Ishikawa (cell line): Measurements from ENCODE around the gene EEIG1.

Experiments used
- CEBPB ChIP-seq: IDR thresholded peaks from 2 replicates; pipeline ENCODE4 v1.6.1; 2012
- CREB1 ChIP-seq: IDR thresholded peaks from 2 replicates; pipeline ENCODE4 v1.6.1; 2012; ENCODE audit warnings: low read depth
- EGR1 ChIP-seq: IDR thresholded peaks from 2 replicates; pipeline ENCODE4 v1.6.1; 2012
- EP300 ChIP-seq: IDR thresholded peaks from 2 replicates; pipeline ENCODE4 v1.6.1; 2012; ENCODE audit warnings: borderline replicate concordance
- FOXM1 ChIP-seq: IDR thresholded peaks from 2 replicates; pipeline ENCODE4 v1.6.1; 2012; ENCODE audit warnings: low read depth, borderline replicate concordance
- MAX ChIP-seq: IDR thresholded peaks from 2 replicates; pipeline ENCODE4 v1.6.1; 2012
- NFIC ChIP-seq: IDR thresholded peaks from 2 replicates; pipeline ENCODE4 v1.6.1; 2012
- RAD21 ChIP-seq: IDR thresholded peaks from 2 replicates; pipeline ENCODE4 v1.6.1; 2012; ENCODE audit warnings: low read depth
- TAF1 ChIP-seq: IDR thresholded peaks from 2 replicates; pipeline ENCODE4 v1.6.1; 2012; ENCODE audit warnings: low read depth, mild to moderate bottlenecking
- TCF12 ChIP-seq: IDR thresholded peaks from 2 replicates; pipeline ENCODE4 v1.6.1; 2012; ENCODE audit warnings: low read depth
- TEAD4 ChIP-seq: IDR thresholded peaks from 2 replicates; pipeline ENCODE4 v1.6.1; 2012
- YY1 ChIP-seq: IDR thresholded peaks from 2 replicates; pipeline ENCODE4 v1.6.1; 2012; ENCODE audit warnings: low read depth
- ZBTB7A ChIP-seq: IDR thresholded peaks from 2 replicates; pipeline ENCODE4 v1.6.1; 2012; ENCODE audit warnings: low read depth
- TF ChIP-seq, protein P1 (sequence below): IDR thresholded peaks from 2 replicates; pipeline ENCODE4 v1.6.1; 2012; ENCODE audit warnings: low read depth, mild to moderate bottlenecking
- TF ChIP-seq, protein P2 (sequence below): IDR thresholded peaks from 2 replicates; pipeline ENCODE4 v1.6.1; 2012

Gene EEIG1

DNA sequence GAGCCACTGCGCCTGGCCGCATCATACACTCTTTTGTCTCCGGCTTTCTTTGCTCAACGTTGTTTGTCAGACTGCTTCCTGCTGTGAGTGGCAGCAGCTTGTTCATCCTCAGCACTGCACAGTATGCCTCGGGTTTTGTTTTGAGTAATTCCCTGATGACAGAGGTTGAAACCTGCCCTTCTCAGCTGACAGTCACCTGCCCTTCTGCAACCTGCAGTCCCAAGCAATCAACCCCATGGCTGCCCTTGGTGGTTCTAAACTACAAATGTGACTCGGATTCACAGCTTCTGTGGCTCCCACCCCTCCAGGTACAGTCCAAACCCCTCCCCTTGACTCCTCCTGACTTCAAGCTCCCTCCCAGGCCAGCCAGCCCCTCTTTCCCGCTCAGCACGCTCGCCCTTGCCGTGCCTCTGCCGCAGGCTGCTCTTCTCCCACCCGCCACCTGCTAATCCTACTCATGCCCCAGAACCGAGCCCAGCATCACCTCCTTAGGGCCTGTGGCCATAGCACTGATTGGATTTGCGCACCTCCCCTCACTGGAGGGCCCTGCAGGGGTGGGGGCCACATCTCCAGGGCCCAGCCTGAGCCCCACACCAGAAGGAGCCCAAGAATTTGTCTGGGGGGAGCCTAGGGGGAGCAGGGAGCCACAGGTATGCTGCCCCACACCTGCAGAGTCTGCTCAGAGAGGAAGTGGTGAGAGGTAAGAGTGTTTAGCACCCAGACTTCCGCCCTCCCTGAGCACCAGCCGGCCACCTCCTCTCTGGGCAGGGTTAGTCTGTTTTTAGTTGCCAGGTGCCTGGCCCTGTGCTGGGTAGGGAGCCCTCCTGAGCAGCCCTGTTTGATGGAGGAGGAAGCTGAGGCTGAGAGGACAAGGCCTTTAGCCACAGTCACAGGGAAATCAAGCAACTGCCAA lies 10.1 kb downstream of the EEIG1 start:
- TF ChIP-seq, protein P1, sequence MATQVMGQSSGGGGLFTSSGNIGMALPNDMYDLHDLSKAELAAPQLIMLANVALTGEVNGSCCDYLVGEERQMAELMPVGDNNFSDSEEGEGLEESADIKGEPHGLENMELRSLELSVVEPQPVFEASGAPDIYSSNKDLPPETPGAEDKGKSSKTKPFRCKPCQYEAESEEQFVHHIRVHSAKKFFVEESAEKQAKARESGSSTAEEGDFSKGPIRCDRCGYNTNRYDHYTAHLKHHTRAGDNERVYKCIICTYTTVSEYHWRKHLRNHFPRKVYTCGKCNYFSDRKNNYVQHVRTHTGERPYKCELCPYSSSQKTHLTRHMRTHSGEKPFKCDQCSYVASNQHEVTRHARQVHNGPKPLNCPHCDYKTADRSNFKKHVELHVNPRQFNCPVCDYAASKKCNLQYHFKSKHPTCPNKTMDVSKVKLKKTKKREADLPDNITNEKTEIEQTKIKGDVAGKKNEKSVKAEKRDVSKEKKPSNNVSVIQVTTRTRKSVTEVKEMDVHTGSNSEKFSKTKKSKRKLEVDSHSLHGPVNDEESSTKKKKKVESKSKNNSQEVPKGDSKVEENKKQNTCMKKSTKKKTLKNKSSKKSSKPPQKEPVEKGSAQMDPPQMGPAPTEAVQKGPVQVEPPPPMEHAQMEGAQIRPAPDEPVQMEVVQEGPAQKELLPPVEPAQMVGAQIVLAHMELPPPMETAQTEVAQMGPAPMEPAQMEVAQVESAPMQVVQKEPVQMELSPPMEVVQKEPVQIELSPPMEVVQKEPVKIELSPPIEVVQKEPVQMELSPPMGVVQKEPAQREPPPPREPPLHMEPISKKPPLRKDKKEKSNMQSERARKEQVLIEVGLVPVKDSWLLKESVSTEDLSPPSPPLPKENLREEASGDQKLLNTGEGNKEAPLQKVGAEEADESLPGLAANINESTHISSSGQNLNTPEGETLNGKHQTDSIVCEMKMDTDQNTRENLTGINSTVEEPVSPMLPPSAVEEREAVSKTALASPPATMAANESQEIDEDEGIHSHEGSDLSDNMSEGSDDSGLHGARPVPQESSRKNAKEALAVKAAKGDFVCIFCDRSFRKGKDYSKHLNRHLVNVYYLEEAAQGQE = no peak
- TF ChIP-seq CEBPB = no peak
- no peak for TF ChIP-seq TAF1
- no peak for TF ChIP-seq MAX
- TF ChIP-seq EGR1 = no peak
- TF ChIP-seq EP300 = no peak
- no peak for TF ChIP-seq TCF12
- no peak for TF ChIP-seq FOXM1
- TF ChIP-seq TEAD4 = no peak
- TF ChIP-seq RAD21 = no peak
- TF ChIP-seq YY1 = no peak
- no peak for TF ChIP-seq NFIC

DNA sequence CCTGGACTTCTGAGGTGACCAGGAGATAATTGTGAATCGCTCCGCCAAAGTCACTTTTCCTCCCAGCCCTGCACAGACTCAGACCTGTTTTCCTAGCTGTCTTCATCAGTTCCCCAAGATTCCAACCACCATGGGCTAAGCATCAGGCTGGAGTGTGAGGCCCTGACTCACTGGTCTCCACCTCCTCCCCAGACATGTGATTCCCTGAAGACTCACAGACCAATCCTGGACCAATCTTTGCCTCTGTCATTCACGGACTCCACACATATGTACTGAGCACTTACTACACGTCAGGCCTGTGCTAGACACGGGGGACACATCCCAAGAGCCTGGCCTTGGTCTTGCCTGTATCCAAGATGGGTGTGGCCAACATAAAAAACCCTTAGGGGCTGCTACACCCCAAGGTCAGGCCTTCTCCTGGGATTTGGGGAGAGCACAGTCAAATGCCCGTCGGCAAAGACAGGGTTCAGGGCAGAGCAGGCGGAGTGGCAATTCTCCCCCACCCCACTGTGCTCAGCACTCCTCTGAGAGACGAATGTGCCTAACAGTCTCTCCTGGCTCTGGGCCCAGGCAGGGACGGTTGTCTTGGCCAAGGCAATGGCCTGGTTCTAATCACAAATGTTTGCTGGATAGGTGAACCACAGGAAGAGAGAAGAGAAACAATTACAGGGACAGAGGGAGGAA lies 11.9 kb downstream of the EEIG1 start:
- TF ChIP-seq NFIC = peak; percentile 55
- no peak for TF ChIP-seq TEAD4

DNA sequence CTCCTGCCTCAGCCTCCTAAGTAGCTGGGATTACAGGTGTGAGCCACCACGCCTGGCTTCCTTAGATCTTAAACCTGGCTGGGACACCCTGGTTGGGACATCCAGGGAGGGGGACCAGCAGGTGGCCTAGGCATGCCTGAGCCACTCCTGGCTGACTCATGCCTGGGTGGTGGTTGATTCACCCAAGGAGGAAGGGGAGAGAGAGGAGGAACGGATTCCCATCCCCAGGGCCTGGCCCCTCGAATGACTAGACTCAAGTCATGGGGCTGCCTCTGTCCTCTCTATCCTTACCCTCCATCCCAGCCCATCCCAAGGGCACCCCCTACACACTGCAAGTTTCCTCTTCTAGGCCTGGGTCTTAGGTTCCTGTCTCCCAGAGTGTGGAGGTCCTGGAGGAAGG lies 12.7 kb downstream of the EEIG1 start:
- TF ChIP-seq TEAD4 (0 out of 2 replicates have a peak, but pooled peaks have one; percentile 28), EP300 (peak; percentile 49; the same call in 1 of the 2 replicates), NFIC (peak; percentile 44; the same call in 1 of the 2 replicates), ZBTB7A (0 out of 2 replicates have a peak, but pooled peaks have one; percentile 39), RAD21 (no peak), MAX (0 out of 2 replicates have a peak, but pooled peaks have one; percentile 32), TCF12 (no peak)

DNA sequence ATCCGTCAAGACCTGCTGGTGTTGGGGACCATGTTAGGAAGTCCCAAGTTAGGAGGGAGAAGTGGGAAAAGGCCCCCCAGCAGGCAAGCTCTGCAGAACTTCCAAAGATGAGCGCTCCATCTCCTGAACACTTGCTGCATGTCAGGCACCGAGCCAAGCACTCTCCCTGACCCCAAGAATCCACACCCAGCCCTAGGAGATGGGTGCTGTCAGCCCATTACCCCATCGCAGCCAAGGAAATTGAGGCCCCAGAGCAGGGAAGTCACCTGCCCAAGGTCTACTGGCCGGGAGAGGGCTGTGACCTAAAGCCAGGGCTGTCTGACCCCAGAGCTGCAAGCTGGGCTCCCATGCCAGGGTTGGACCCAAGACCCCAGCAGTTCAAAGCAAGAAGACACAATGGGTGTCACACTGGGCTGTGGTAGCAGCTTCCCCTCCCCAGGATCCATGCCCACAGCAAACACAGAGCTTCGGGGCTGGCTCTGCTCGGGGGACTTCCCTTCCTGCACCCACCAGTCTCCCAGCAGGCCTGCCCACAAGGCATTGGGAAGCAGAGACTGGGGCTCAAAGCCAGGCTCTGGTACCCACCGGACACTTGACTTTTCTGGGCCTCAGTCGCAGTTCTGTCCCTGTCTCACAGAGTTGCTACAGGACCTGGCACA lies 13.5 kb downstream of the EEIG1 start:
- no peak for TF ChIP-seq RAD21
- TF ChIP-seq ZBTB7A = no peak
- no peak for TF ChIP-seq FOXM1

- TF ChIP-seq CREB1 = no peak
- no peak; the same call in 1 of the 2 replicates for TF ChIP-seq NFIC
- TF ChIP-seq TCF12 = no peak
- no peak for TF ChIP-seq MAX
- TF ChIP-seq TEAD4 = no peak
- TF ChIP-seq TAF1 = no peak
- no peak for TF ChIP-seq RAD21
- TF ChIP-seq, protein P2, sequence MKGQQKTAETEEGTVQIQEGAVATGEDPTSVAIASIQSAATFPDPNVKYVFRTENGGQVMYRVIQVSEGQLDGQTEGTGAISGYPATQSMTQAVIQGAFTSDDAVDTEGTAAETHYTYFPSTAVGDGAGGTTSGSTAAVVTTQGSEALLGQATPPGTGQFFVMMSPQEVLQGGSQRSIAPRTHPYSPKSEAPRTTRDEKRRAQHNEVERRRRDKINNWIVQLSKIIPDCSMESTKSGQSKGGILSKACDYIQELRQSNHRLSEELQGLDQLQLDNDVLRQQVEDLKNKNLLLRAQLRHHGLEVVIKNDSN = no peak
- TF ChIP-seq, protein P1 = no peak
- no peak for TF ChIP-seq EGR1
Measured at GRCh38 chr9:127966416-127967150, 14.2 kb downstream of the EEIG1 start.
